Omental fat pad (tissue), 4 donors: ENCODE results near the gene DYRK1A. TPM values are rescaled to one million over a fixed set of nuclear protein-coding genes. Genes with fewer than 3 reads are reported as not detected.

Experiments
- ATAC-seq: fragments of 150-250 bp; one replicate; pipeline ENCODE4 v1.9.1; 2016; ENCODE audit warnings: mild to moderate bottlenecking, moderate library complexity; ENCODE audit not compliant: low FRiP score
- DNase-seq: peaks from one replicate; pipeline ENCODE4 v3.0.0-alpha.2; 2019; ENCODE audit warnings: low spot score
- CTCF ChIP-seq, 3 donors: fragments of 450-650 bp; IDR thresholded peaks; one replicate each; pipeline ENCODE4 v1.5.1; 2016 to 2017; ENCODE audit warnings: antibody characterized with exemption in 3 of 3, mild to moderate bottlenecking in 3 of 3, moderate library complexity in 2 of 3
- total RNA-seq, 4 donors: library from RNA; depleted of rRNA; stranded (reverse); fragments of >200 nt; gene quantifications; one replicate each; pipeline ENCODE4 v1.1.0, GENCODE V29; 2016

DYRK1A gene
- total RNA-seq, 4 donors from 2014 or later = 50.7 to 82.3 (median 72.3) TPM

- no peak for ATAC-seq
- no peak for TF ChIP-seq CTCF (IDR thresholded peaks at IDR 0.05)
- no peak for DNase-seq
Measured at GRCh38 chr21:37507716-37508115, 141.1 kb downstream of the DYRK1A start.

GRCh38 chr21:37508341-37508740 lies 141.8 kb downstream of the DYRK1A start:
- ATAC-seq = no peak

GRCh38 chr21:37509802-37510393 lies 143.3 kb downstream of the DYRK1A start:
- DNase-seq (no peak), ATAC-seq (no peak)
- no peak for TF ChIP-seq CTCF (IDR thresholded peaks at IDR 0.05)

More at GRCh38 chr21:37508341-37508740, 141.8 kb downstream of the DYRK1A start:
- no peak for TF ChIP-seq CTCF (IDR thresholded peaks at IDR 0.05)
- no peak for DNase-seq

GRCh38 chr21:37511848-37512247 lies 145.3 kb downstream of the DYRK1A start:
- ATAC-seq = no peak
- no peak for DNase-seq
- TF ChIP-seq CTCF (IDR thresholded peaks at IDR 0.05) = no peak

GRCh38 chr21:37513383-37513782 lies 146.8 kb downstream of the DYRK1A start:
- TF ChIP-seq CTCF (IDR thresholded peaks at IDR 0.05) = no peak
- ATAC-seq (no peak), DNase-seq (no peak)

- no peak for DNase-seq
- no peak for ATAC-seq
- TF ChIP-seq CTCF (IDR thresholded peaks at IDR 0.05) = no peak
Measured at GRCh38 chr21:37514038-37514667, 147.6 kb downstream of the DYRK1A start.

- TF ChIP-seq CTCF (IDR thresholded peaks at IDR 0.05) = no peak
- DNase-seq (no peak), ATAC-seq (no peak)
Measured at GRCh38 chr21:37516998-37517397, 150.4 kb downstream of the DYRK1A start.
